T follicular helper cell (primary cell): ENCODE measurements around the gene TRMT13.

ENCODE experiments used
- DNase-seq: peaks from one replicate; pipeline ENCODE4 v3.0.0-alpha.2; 2020; ENCODE audit warnings: low read depth
- total RNA-seq, 2 experiments: gene quantifications; one replicate each; lab custom pipeline; 2026; lab: John Stamatoyannopoulos, UW

Gene TRMT13
- 34.3 to 42.1 reads per million in 2 experiments for total RNA-seq

- peak; percentile 93 for DNase-seq
Measured at GRCh38 chr1:100132566-100133477, at the start of gene TRMT13, which contains the start of gene SASS6. Gene TRMT13, plus strand, starts transcription at chr1:100133163. Its CDS starts 6 bp downstream, at chr1:100133169. Gene SASS6, minus strand, starts transcription at chr1:100132930. Its CDS starts 116 bp downstream, at chr1:100132814.

- no peak for DNase-seq
Measured at GRCh38 chr1:100087396-100087795, 45.6 kb upstream of the TRMT13 start.

GRCh38 chr1:100089082-100089481, 43.9 kb upstream of the TRMT13 start:
- DNase-seq = no peak

- DNase-seq = no peak
Measured at GRCh38 chr1:100090471-100090870, 42.5 kb upstream of the TRMT13 start.

GRCh38 chr1:100100202-100100601, 32.8 kb upstream of the TRMT13 start:
- DNase-seq = no peak

GRCh38 chr1:100101564-100101963, 31.4 kb upstream of the TRMT13 start:
- DNase-seq = no peak

- no peak for DNase-seq
Measured at GRCh38 chr1:100107696-100108095, 25.3 kb upstream of the TRMT13 start.

- no peak for DNase-seq
Measured at GRCh38 chr1:100109554-100110066, 23.4 kb upstream of the TRMT13 start.

GRCh38 chr1:100115524-100115923, 17.4 kb upstream of the TRMT13 start:
- no peak for DNase-seq

GRCh38 chr1:100122177-100122576, 10.8 kb upstream of the TRMT13 start:
- DNase-seq = no peak

GRCh38 chr1:100127226-100127625, 5.7 kb upstream of the TRMT13 start:
- no peak for DNase-seq

- DNase-seq = no peak
Measured at GRCh38 chr1:100130552-100131077, 2.3 kb upstream of the TRMT13 start.

- no peak for DNase-seq
Measured at GRCh38 chr1:100131623-100132022, 1.3 kb upstream of the TRMT13 start.

- no peak for DNase-seq
Measured at GRCh38 chr1:100134872-100135271, 1.9 kb downstream of the TRMT13 start.

GRCh38 chr1:100137602-100138001, 4.6 kb downstream of the TRMT13 start:
- DNase-seq = no peak

- no peak for DNase-seq
Measured at GRCh38 chr1:100141192-100141591, 8.2 kb downstream of the TRMT13 start.

- no peak for DNase-seq
Measured at GRCh38 chr1:100142343-100142742, 9.4 kb downstream of the TRMT13 start.

GRCh38 chr1:100145116-100145515, 12.2 kb downstream of the TRMT13 start:
- no peak for DNase-seq

GRCh38 chr1:100146958-100147357, 14.0 kb downstream of the TRMT13 start:
- no peak for DNase-seq

- DNase-seq = no peak
Measured at GRCh38 chr1:100147875-100148274, 14.9 kb downstream of the TRMT13 start.

GRCh38 chr1:100151679-100152078, 18.7 kb downstream of the TRMT13 start:
- no peak for DNase-seq

GRCh38 chr1:100152271-100152670, 19.3 kb downstream of the TRMT13 start:
- DNase-seq = no peak

GRCh38 chr1:100162881-100163280, 29.9 kb downstream of the TRMT13 start:
- DNase-seq = no peak
